ENCODE measurements around the gene SYDE1. TPM values are rescaled to one million over a fixed set of nuclear protein-coding genes. Genes with fewer than 3 reads are reported as not detected.
A peak's percentile ranks its signal among the peaks of the same experiment; 100 is the strongest.
"Not testable (repeated sequence)": the region's sequence is repeated elsewhere in the genome, so short reads cannot be mapped to it uniquely, and the experiment has no call there.

SYDE1 gene, protein sequence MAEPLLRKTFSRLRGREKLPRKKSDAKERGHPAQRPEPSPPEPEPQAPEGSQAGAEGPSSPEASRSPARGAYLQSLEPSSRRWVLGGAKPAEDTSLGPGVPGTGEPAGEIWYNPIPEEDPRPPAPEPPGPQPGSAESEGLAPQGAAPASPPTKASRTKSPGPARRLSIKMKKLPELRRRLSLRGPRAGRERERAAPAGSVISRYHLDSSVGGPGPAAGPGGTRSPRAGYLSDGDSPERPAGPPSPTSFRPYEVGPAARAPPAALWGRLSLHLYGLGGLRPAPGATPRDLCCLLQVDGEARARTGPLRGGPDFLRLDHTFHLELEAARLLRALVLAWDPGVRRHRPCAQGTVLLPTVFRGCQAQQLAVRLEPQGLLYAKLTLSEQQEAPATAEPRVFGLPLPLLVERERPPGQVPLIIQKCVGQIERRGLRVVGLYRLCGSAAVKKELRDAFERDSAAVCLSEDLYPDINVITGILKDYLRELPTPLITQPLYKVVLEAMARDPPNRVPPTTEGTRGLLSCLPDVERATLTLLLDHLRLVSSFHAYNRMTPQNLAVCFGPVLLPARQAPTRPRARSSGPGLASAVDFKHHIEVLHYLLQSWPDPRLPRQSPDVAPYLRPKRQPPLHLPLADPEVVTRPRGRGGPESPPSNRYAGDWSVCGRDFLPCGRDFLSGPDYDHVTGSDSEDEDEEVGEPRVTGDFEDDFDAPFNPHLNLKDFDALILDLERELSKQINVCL
- total RNA-seq = 100 to 1,000 TPM in 1 of 4 donors, 10 to 100 TPM in 3; 41.7 to 100 (median 52.4) TPM

DNA sequence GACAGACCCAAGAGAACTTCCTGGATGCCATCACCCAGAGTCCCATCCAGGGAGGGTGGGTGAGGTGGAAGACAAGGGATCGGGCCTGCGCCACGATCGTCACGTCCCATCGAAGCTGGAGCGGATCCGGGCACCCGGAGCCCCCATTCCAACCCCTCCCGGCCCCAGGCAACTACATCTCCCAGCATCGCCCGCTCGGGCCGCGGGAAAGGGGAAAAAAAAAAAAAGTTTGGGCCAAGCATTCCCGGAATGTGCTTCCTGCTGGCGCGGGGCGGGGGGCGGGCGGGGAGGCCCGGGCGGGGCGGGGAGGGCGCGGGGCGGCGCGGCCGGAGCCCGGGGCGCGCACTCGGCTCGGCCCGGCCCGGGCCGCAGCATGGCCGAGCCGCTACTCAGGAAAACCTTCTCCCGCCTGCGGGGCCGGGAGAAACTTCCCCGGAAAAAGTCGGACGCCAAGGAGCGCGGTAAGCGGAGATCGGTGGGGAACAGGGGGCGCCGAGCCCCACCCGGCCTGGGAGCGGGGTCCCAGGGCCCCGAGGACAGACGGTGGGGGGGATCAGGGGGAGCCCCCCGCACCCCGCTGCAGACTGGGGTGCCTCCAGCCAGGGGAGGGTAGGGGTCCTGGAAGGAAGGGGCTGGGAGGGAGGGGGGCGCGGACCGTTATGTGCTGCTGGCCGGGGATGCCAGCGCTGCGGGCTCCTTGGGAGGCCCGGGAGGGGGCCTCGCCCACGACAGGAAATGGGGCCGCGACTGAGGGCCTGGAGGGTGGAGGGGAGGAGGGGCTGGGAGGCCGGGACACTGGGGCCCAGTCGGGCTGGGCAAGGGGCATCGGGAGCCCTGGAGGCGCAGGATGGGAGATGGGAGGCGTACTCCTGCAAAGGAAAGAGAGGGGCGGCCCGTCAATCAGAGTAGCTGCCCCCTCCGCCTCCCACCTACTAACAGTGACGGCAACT is at the start of gene SYDE1:
Gene SYDE1 (plus strand): TSS at position 341 of the 950 bp plus-strand sequence. CDS start 33 bp downstream, at position 374.
- peaks cover 0 to 39% of the 10 kb centered on the region in 2 donors for H3K36me3 ChIP-seq
- no peaks in the 10 kb centered on the region for H3K27me3 ChIP-seq
- ATAC-seq = peak; percentile 84
- peaks cover 0 to 23% (median 0%) of the 10 kb centered on the region in 3 donors for H3K9me3 ChIP-seq
- peak within 1 kb of the TSS; percentile 87 to 97 (median 93) for H3K27ac ChIP-seq
- 0% methylated on average over 2 to 9 of the region's 78 CpGs for WGBS, 2 donors (ENCODE audit: low coverage in 1 of 2)
- peaks cover 0 to 23% (median 5%) of the 10 kb centered on the region in 3 donors for H3K4me1 ChIP-seq
- H3K4me3 ChIP-seq = peak within 1 kb of the TSS; percentile 97
- peak; percentile 35 for TF ChIP-seq POLR2AphosphoS5 (IDR thresholded peaks at IDR 0.05)
- peak; percentile 71 to 74 for TF ChIP-seq POLR2A (IDR thresholded peaks at IDR 0.05)
- no peak for TF ChIP-seq CTCF (IDR thresholded peaks at IDR 0.05)
- TF ChIP-seq EP300 (IDR thresholded peaks at IDR 0.05) = no peak

GRCh38 chr19:15062036-15062435 is 45.2 kb upstream of the SYDE1 start:
- WGBS, 2 donors (ENCODE audit: low coverage in 1 of 2) = 84 to 87% methylated on average over 3 to 12 of the region's 12 CpGs
- no peak for ATAC-seq
- no peaks in the 10 kb centered on the region for H3K4me1 ChIP-seq
- H3K4me3 ChIP-seq = no peak overlapping the region
- no peak for TF ChIP-seq POLR2AphosphoS5 (IDR thresholded peaks at IDR 0.05)
- TF ChIP-seq EP300 (IDR thresholded peaks at IDR 0.05) = no peak
- TF ChIP-seq POLR2A (IDR thresholded peaks at IDR 0.05) = no peak
- TF ChIP-seq CTCF (IDR thresholded peaks at IDR 0.05) = no peak
- no peaks in the 10 kb centered on the region for H3K9me3 ChIP-seq
- no peaks in the 10 kb centered on the region for H3K36me3 ChIP-seq
- no peak overlapping the region for H3K27ac ChIP-seq
- peaks cover 59% of the 10 kb centered on the region for H3K27me3 ChIP-seq

DNA sequence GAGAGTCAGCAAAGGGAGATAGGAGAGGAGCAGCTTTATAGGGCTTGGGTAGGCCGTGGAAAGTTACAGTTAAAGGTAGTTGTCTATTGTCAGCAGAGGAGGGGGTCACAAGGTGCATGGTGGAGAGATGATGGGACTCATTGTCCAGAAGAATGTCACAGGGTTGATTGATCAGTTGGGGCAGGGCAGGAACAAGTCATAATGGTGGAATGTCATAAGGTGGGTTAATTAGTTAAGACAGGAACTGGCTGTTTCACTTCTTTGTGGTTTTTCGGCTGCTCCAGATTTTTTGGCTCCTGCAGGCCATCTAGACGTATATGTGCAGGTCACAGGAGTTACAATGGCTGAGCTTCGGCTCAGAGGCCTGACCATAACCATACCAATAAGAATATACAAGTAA is 36.8 kb upstream of the SYDE1 start:
- H3K27ac ChIP-seq, H3K36me3 ChIP-seq, ATAC-seq, H3K9me3 ChIP-seq, H3K4me3 ChIP-seq, H3K4me1 ChIP-seq: not testable (repeated sequence)
- peaks cover 34% of the 10 kb centered on the region for H3K27me3 ChIP-seq
- 48 to 71% methylated on average over 1 to 4 of the region's 4 CpGs for WGBS, 2 donors (ENCODE audit: low coverage in 1 of 2)

GRCh38 chr19:15072930-15073647 is 34.1 kb upstream of the SYDE1 start:
- TF ChIP-seq EP300 (IDR thresholded peaks at IDR 0.05) (no peak), CTCF (IDR thresholded peaks at IDR 0.05) (no peak), POLR2AphosphoS5 (IDR thresholded peaks at IDR 0.05) (no peak), POLR2A (IDR thresholded peaks at IDR 0.05) (no peak)
- no peak overlapping the region for H3K4me3 ChIP-seq
- no peak for ATAC-seq

More at GRCh38 chr19:15072930-15073647, 34.1 kb upstream of the SYDE1 start:
- WGBS, 2 donors (ENCODE audit: low coverage in 1 of 2) = 62 to 87% methylated on average over 12 to 14 of the region's 23 CpGs
- Histone ChIP-seq H3K9me3 (no peaks in the 10 kb centered on the region), H3K27me3 (peaks cover 21% of the 10 kb centered on the region), H3K4me1 (no peaks in the 10 kb centered on the region), H3K36me3 (no peaks in the 10 kb centered on the region), H3K27ac (no peak overlapping the region)

Data from gastroesophageal sphincter (tissue), 4 donors.